Hepatocyte (in vitro differentiated cells): ENCODE measurements around the gene CLDN11.

ENCODE experiments used
- CTCF ChIP-seq: fragments of 200-600 bp; sonication (generic); IDR thresholded peaks from 2 replicates; pipeline ENCODE4 v1.5.1; 2016; ENCODE audit warnings: antibody characterized with exemption, mild to moderate bottlenecking; ENCODE audit not compliant: poor library complexity
- EZH2phosphoT487 ChIP-seq: fragments of 200-600 bp; sonication (generic); IDR thresholded peaks from one replicate; pipeline ENCODE4 v1.6.1; 2018; ENCODE audit warnings: antibody characterized with exemption, mild to moderate bottlenecking, low read depth, moderate library complexity; ENCODE audit not compliant: unreplicated experiment, severe bottlenecking

DNA sequence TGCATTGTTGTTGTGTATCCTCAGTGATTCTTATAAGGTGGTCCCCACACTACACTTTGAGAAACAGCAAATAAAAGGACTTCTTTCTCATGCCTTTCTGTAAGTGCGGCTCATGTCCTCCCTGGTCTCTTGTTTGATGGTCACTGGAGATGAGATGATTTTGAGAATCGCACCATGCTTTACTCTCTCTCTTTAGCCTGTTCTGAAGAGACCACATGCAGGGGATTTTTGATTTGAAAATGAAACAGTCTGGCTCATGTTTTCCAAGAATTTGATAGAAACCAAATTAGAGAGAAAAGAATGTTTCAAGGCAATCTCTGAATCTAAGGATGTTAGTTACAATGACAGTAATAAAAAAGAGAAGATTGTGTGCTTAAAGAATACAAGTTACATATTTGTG lies 18.0 kb downstream of the CLDN11 start:
- no peak for TF ChIP-seq CTCF
- TF ChIP-seq EZH2phosphoT487: no peak
